Kidney glomerular epithelial cell (primary cell): ENCODE results near the gene KCP.
"Not testable (repeated sequence)": the region's sequence is repeated elsewhere in the genome, so short reads cannot be mapped to it uniquely, and the experiment has no call there.

Experiments used
- DNase-seq: peaks from one replicate; lab custom pipeline; 2025; lab: John Stamatoyannopoulos, UW

Gene KCP

DNA sequence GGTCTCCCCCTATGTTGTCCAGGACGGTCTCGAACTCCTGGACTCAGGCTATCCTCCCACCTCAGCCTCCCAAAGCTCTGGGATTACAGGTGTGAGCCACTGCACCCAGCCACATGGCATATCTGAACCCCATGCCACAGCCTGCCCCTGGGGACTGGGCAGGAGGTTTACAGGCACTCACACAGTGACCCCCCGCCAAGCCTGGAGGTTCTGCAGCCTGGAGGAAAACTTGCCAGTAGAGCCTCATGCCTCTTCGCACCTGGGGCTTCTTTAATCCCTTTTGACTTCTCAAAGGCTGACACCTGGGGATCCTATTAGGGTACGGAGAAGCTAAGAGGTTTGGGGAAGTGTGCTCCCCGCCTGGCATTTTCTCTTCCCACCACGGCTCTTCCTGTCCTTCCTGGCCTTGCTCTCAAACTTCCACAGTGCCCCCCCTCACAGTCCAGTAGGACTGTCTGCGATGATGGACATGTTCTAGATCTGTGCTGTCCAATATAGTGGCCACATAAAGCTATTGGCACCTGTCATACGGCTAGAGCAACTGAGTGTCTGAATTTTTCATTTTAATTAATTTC, 11.4 kb upstream of the KCP start:
- no peak for DNase-seq

DNA sequence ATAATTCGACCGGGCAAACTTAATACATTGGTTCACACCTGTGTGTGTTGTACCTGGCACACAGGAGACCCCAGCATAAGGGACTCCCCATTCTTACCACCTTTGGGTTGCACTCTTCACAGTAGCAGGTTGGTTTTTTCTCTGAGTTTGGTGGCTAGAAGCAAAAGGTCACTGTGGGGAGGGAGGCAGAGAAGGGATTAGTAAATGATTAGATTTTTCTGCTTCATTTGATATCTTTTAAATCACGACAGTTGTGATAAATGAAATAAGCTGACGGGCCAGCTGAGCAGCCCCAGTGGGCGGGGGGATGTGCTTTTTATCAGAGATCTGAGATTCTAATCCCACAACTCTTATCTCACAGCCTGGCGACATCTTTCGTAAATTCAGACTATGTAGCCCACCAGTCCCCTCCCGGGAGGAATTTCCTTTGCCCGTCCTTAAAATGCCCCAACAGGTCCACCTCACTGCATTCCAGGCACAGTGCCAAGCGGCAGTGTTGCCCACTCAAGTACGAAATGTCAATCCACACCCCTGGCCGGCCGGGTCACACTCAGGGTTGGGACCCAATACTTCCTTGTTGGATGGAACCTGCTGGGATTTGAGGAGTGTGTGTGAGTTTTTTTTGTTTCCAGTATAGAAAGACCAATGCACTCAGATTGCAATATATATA, 10.5 kb upstream of the KCP start:
- peak; percentile 9 for DNase-seq

- no peak for DNase-seq
These were observed 9.6 kb upstream of the KCP start for GRCh38 chr7:128919881-128920799.

DNA sequence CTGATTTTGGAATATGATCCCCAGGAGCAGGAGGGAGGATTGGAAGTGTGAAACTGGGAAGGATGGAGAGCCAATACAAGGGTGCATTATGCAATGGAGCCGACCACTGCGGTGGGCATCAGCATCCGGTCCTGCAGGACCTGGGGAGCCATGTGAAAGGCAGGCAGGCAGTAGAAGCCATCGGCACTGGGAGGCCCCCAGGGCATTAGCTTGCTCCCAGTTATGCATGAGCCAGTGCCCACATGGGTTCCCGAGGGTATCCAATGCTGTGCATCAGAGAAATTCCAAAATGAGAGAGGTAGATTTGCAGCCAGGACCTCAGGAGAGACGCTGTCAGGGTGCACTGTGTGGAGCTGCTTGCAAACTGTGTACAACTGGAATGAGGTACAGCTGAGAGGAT, 8.7 kb upstream of the KCP start:
- no peak for DNase-seq

DNA sequence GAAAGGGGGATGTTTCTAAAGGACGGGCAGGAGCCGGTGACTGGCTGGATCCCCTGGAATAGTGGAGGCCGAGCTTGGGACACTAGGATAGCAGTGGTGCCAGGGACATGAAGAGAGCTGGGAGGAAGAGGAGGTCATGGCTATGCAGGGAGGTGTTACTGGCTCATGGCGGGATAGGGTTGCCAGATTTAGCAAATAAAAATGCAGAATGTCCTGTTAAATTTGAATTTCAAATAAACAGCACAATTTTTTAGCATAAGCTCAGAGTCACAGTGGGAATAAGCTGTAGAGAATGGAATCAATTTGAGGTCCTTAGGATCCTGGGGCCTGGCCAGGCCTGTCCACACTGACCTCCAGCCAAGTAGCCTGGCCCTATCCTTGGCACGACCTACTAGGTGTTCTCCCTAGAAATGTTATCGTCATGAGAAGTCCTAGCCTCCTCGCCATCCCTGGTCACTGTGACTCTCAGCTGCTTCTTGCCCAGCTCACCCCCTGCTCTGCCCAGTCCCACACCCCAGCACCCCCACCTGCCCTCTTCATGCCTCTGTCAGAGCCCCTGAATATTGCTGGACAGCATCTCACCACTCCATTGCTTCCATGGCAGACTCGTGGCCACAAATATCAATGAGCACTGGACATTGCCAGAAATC, 7.6 kb upstream of the KCP start:
- DNase-seq: no peak

DNA sequence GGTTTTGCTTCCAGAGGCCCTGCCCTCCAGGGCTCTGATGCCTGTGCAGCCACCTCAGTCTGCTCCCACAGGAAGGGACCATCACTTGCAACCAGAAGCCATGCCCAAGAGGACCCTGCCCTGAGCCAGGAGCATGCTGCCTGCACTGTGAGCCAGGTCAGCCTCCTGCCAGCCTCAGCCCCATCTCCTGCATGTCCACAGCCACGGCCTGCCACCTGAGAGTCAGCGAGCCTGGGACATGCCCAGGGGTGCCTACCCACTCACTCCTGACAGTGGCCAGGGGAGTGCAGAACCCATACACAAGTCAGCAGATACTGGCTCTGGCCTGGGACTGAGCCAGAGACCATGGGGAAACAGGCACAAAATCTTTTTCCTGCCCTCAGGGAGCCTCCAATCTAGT, 6.6 kb upstream of the KCP start:
- no peak for DNase-seq

GRCh38 chr7:128916643-128916915, 6.1 kb upstream of the KCP start:
- DNase-seq: no peak

DNA sequence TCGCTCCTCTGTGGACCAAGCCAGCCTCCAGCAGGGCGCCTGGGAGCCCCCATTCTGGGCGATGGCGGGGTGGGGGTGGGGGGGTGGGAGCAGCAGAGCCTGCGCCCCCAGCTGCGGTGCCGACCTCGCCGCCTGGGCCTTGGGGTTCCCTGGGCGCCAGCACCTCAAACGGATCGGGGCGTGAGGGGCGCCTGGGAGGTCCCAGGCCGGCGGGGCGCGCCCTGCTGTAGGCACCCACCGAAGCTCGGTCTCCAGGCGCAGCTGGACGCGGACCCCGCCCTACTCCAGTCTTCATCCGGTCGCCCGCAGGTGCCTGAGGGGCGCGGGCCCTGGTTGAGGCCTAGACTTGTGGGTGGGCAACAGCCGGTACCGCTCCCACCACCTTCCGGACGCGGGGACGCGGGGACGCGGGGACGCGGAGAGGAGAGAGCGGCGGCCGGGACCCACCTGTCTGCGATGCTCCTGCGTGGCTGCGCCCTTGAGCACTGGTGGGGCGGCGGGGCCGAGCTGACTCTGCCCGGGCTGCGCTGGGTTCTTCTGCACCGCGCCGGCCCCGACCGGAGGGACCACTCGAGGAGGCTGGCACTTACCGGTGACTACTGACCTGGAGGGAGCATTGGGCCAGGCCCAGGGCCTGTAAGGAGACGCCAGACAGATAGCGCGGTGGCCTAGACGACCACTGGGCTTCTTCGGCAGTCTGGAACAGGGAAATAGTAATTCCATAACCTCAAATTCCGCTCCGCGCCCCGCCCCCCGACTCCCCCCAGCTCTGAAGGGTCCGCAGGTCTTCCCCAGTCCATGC, 5.5 kb upstream of the KCP start:
- no peak for DNase-seq

GRCh38 chr7:128915271-128915819, 4.8 kb upstream of the KCP start:
- no peak for DNase-seq

DNA sequence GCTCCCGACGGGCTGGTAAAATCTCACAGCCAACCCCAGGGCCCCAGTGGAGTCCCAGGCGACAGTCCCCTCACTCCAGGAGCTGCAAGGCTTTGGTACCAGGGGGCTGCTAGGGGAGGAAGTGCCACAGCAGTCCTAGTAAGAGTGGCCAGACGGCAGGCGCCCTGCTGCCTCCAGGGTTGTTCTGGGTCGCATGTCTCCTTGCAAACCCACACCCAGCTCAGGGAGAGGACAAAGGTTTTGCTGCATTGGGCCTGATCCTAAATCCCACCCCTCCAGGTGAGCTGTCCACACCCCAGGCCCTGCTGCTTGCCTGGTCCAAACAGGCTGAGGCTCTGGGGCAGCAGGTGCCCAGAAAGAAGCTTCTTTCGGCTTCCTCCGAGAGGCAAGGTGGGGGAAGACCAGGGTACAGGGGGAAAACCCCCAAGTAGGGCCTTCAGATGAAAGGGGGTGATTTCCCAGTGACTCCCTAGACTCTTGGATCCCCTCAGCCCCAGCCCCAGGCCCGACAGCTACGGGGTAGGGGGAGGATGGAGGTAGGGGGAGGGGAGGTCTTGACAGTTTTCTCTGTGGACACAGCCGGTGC, 4.2 kb upstream of the KCP start:
- DNase-seq: no peak

GRCh38 chr7:128913870-128914565, 3.5 kb upstream of the KCP start:
- DNase-seq: no peak

GRCh38 chr7:128912709-128913495, 2.4 kb upstream of the KCP start:
- not testable (repeated sequence) for DNase-seq

GRCh38 chr7:128912281-128912680, 1.8 kb upstream of the KCP start:
- DNase-seq: no peak

GRCh38 chr7:128911423-128912031, 1.0 kb upstream of the KCP start:
- no peak for DNase-seq

DNA sequence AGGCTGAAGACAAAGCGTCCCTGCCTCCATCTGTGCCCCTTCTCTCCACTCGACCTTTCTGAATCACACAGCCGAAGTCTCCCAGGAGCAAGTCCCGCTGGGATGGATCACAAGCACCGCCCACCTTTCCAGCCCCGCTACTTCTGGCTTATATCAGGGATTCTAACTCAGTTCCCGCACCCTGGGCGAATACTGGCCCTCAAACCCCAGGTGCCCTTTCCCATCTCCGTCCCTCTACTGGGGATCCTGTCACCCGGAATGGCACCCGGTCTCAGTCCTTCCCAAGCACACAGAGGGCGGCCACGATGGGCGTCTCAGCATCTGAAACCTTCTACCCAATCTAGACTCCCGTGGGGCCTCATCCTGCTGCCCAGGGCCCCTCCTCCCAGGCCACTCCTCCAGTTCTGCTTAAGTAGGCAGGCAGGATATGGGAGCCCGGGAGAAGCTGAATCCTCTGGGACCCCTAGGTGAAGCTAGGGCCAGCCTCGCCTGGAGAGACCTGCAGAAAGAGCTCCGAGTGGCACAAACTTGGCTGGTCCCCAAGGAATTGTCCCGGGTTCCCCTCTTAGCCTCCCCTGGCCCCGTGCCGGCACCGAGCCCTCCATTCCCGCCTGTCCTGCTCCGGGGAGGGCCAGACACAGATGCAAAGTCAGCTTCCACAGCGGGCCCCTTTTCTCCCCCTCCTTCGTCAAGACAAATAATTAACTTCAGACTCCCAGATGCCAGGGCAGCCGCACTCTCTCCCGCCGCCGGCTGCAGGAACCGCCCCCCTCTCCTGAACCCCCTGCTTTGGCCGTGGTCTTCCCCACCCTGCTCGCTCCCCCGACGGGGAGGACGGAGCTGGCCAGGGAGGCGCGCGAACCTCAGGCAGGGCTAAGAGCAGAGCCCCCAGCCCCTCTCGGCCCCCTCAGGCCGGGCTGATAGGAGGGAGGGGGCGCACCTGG, 612 bp downstream of the KCP start:
- peak; percentile 61 for DNase-seq

GRCh38 chr7:128908750-128909624, 1.5 kb downstream of the KCP start:
- DNase-seq: no peak
